GM04503 (cell line): ENCODE measurements around the gene EIF5.

Source experiments
- DNase-seq: peaks from one replicate; pipeline ENCODE4 v3.0.0-alpha.2; 2012; ENCODE audit warnings: low read depth

EIF5 gene

GRCh38 chr14:103333754-103334643 is at the start of gene EIF5:
Gene EIF5 (plus strand): TSS chr14:103334237. CDS start chr14:103335861, 1,624 bp downstream.
- peak; percentile 78 for DNase-seq

GRCh38 chr14:103284574-103285467 is 49.2 kb upstream of the EIF5 start:
- no peak for DNase-seq

DNA sequence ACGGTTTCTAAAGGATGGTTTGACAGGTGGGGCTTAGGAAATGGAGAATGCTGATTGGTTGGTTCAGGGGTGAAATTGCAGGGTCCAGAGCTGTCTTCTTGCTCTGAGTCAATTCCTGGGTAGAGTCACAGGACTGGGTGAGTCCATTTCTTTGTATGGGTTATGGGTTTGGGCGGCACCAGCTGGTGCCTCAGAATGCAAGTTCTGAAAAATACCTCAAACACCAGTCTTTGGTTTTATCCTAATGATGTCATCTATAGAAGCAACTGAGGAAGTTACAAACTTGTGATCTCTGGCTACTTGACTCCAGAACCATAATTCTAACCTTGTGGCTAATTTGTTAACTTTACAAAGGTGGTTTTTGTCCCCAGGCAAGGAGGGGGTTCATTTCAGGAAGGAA is 47.6 kb upstream of the EIF5 start:
- DNase-seq: no peak

DNA sequence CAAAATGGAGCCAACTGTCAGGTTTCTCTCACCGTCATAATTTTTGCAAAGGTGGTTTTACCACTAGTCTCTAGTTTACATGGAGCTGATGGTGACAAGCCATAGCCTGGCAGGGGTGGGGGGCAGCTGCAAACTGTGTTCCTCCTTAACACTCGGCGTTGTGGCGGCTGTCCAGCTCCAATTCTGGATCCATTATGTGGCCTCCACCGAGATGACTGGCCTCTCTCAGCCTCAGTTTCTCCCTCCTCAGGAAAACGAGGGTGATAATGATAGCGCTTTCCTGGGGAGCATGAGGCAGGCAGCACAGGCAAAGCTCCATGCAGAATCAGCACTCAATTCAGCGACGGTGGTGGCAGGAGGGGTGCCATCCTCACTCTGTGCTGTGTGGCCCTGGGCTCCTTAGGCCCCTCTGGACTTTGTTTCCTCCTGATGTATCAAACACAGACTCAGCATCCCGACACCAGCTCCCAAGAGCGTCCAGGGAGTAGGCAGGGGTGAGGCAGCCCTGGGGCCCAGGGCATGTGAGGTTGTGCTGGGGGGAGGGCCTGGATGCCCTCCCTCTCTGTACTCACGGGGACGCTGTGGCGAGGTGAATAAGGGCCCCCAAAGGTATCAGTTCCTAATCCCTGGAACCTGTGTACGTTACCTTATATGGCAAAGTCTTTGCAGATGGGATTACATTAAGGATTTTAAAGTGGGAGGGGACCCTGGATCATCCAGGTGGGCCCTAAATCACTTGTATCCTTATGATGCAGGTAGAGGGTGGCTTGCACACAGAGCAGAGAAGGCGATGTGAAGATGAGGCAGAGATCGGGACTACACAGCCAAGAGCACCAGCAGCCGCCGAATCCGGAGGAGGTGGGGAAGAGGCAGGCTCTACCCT is 46.8 kb upstream of the EIF5 start:
- DNase-seq: no peak

DNA sequence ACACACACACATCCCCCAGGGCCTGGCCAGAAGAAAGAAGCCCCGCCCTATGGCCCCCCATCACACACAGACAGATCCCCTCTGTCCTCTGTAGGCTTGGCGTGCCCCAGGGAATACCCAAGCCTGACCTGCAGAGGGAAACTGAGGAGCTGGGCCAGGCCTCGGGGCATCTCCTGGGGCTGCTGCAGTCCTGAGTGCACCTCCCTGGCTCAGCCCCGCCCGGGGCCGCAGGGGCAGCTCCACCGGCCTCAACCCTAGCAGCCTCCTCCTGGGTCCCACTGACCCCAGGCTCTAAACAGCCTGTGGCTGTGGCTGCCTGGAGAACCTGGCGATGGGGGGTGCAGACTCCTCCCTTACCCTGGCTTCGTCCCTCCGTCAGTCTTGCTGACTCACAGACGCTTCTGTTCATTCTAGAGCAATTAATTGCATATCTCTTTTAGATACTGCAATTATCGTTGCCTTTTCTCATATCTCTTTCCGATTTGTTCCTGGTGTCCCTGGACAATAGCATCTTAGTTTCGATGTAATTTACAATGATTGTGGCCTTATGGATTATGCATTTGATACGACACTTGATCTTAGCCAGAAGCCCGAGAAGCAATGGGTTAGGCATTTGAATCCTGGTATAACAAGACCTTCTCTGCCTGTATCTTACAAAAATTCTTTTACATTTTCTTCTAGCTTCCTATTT is 45.8 kb upstream of the EIF5 start:
- DNase-seq: no peak

DNA sequence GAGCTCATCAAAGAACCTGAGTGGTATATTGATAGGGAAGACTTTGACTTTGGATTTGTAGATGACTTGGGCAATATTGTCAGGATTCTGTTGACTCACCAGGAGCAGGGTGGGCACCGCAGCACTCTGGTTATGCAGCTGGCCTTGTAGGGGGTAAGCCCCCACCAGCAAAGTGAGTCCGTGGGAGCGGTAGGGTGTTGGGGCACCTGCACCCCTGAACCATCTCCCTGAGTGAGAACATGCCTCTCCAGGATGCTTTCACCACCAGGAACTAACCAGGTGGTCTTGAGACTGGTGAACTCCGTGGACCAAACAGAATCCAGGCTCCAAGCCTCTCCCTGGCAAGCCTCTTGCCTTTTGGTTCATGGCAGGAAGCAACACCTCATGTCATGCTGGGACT is 44.0 kb upstream of the EIF5 start:
- DNase-seq: no peak

- no peak for DNase-seq
Measured at GRCh38 chr14:103290494-103290893, 43.5 kb upstream of the EIF5 start.

- DNase-seq: no peak
Measured at GRCh38 chr14:103290961-103291360, 43.1 kb upstream of the EIF5 start.

DNA sequence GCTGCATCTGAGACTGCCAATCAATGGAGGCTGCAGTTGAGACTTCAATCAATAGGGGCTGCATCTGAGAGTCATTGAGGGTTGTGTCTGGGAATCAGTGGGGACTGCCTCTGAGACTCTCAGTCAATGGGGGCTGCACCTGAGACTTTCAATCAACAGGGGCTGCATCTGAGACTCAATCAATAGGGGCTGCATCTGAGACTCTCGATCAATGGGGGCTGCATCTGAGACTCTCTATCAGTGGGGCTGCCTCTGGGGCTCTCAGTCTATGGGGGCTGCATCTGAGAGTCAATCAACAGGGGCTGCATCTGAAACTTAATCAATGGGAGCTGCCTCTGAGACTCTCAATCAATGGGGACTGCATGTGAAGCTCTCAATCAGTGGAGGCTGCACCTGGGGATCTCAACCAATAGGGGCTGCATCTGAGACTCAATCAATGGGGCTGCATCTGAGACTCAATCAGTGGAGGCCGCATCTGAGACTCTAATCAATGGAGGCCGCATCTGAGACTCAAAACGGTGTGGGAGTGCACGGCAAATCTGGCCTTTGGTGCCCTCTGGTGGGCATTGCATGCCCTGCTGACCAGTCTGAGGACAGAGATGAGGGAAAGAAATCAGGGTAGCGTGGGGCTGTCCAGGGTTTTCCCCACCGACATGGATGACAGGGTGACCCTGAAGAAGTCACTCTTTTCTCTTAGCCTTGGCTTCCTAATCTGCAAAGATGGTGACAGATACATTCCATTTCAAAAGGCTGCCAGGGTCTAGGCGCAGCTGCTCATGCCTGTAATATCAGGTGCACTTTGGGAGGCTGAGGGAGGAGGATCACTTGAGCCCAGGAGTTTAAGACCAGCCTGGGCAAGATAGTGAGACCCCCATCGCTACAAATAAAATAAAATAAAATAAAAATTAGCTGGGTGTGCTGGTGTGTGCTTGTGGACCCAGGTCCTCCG is 41.3 kb upstream of the EIF5 start:
- DNase-seq: no peak

- DNase-seq: no peak
Measured at GRCh38 chr14:103293465-103293864, 40.6 kb upstream of the EIF5 start.

DNA sequence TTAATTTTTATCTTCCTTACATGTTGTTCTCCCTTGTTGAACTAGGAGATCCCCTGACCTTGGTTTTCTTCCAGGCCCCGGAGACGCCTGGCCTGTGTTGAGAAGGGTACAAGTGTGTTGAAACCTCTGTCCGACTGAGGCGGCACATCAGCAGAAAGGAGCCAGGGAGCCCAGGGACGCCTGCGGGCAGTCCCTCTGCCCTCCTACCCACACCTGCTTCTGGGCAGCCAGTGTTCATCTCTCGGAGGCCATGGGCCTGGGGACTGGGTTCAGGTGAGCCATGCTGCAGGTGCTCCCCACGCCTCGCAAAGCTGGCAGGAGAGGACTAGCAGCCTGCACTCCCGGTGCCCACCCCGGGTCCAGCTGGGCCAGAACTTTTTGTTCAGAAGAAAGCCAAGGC is 39.9 kb upstream of the EIF5 start:
- DNase-seq: no peak

DNA sequence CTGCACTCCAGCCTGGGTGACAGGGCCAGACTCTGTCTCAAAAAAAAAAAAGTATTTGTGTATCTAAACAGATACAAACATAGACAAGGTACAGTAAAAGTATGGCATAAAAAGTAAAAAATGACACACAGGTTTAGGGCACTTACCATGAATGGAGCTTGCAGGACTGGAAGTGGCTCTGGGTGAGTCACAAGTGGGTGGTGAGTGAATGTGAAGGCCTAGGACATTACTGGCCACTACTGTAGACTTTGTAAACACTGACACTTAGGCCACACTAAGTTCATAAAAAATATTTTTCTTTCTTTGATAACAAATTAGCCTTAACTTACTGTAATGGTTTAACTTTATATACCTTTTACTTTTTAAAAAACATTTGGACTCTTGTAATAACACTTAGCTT is 38.0 kb upstream of the EIF5 start:
- DNase-seq: no peak

DNA sequence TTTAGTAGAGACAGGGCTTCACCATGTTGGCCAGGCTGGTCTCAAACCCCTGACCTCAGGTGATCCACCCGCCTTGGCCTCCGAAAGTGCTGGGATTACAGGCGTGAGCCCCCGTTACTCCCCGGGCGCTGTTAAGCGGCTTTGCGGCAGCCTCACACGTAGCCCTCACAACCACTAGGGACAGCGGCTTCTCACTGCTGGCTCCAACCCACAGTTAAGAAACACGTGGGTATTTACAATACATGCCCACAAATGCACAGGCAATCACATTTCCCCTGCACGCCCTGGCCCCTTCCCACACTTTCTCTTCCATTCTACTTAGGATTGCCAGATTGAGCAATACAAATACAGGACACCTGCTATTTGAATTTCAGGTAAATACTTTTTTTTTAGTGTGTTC is 37.0 kb upstream of the EIF5 start:
- DNase-seq: no peak

DNA sequence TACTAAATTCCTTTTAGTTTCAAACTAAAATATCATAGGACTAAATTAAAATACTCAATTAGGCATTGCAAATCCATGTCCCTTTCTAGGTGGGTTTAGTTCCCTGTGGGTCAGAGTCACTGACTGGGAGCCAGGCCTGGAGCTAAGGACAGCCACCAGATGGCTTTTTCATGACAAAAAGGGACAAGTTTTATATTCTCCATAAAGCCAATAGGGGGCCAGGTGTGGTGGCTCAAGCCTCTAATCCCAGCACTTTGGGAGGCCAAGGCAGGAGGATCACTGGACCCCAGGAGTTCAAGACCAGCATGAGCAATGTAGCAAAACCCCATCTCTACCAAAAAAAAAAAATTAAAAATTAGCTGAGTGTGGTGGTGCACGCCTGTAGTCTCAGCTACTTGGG is 35.4 kb upstream of the EIF5 start:
- DNase-seq: no peak

GRCh38 chr14:103301512-103302354 is 32.3 kb upstream of the EIF5 start:
- no peak for DNase-seq

DNA sequence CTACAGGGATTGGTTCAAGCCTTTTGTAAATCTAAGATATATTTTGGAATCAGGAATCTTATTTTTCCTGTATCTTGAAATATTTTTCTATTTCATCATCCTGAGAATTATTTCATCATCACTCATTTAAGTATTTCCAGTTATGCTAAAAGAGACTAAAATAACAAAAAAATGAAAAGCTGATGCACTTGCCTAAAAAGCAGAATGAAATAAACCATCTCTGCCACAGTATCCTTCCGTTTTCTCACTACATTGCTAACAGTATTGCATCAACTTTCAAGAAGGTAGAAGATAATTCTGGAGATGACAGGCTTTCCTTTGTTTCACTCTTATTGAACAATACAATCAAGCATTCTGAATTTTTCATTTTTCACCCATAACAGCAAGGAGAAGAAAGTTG is 31.1 kb upstream of the EIF5 start:
- no peak for DNase-seq

- no peak for DNase-seq
Measured at GRCh38 chr14:103304706-103305105, 29.3 kb upstream of the EIF5 start.

DNA sequence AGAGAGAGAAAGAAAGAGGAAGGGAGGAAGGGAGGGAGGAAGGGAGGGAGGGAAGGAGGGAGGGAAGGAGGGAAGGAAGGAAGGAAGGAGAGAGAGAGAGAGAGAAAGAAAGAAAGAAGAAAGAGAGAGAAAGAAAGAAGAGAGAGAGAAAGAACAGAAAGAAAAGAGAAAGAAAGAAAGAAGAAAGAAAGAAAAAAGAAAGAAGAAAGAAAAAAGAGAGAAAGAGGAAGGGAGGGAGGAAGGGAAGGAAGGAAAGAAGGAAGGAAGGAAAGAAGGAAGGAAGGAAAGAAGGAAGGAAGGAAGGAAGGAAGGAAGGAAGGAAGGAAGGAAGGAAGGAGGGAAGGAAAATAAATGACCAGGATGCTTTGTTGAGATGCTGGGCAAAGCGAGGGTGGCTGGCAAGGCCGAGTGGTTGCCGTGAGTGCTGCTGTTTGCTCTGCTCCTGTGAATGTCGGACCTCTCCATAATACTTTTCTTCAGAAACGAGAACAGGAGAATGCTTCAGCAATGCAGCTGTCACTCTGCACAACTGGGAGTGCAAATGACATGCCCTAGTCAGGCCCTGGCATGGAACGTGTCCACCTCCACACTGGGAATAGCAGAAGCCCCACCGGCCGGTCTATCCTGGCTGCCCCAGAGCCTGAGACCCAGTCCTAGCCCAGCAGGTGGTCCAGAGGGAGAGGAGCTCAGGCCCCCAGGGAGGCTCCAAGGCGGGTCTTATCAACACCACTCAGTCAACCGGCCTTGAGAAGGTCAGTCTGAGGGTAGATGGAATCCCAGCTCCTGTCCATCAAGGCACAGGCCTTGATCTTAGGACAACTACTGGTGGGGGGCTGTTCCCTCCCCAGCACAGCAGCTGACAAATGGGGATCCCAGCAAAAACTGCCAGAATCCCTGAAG is 25.1 kb upstream of the EIF5 start:
- no peak for DNase-seq
